Epithelial cell of prostate (primary cell): ENCODE results near the gene SH3D19.
"Not testable (repeated sequence)": the region's sequence is repeated elsewhere in the genome, so short reads cannot be mapped to it uniquely, and the experiment has no call there.

ENCODE experiments used
- DNase-seq: peaks from one replicate; pipeline ENCODE4 v3.0.0-alpha.2; 2011; ENCODE audit warnings: low read depth, low spot score
- H3K27ac ChIP-seq: fragments of 450-650 bp; 2 replicates; pipeline ENCODE4 v1.5.1; 2017; ENCODE audit warnings: mild to moderate bottlenecking

SH3D19 gene

DNA sequence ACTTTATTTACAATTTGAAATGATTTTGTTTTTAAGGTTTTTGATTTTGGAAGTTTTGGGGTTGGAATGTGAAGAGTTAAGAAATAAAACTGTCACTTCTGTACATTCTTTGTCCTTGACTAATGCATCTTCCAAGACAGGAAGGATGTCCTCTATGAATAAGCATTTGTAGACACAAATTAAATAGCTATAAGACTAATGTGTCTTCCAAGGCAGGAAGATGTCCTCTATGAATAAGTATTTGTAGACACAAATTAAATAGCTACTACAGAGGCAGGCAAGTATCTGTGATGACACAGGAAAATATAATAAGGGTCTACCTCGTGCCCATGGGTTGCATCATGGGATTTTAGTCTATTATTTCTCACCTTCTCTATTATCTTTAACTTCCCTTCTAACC is 33.9 kb downstream of the SH3D19 start:
- DNase-seq, result no peak
- peak overlapping the region; percentile 57 for H3K27ac ChIP-seq

GRCh38 chr4:151287409-151287808 is 38.0 kb downstream of the SH3D19 start:
- no peak for DNase-seq
- no peak overlapping the region for H3K27ac ChIP-seq

DNA sequence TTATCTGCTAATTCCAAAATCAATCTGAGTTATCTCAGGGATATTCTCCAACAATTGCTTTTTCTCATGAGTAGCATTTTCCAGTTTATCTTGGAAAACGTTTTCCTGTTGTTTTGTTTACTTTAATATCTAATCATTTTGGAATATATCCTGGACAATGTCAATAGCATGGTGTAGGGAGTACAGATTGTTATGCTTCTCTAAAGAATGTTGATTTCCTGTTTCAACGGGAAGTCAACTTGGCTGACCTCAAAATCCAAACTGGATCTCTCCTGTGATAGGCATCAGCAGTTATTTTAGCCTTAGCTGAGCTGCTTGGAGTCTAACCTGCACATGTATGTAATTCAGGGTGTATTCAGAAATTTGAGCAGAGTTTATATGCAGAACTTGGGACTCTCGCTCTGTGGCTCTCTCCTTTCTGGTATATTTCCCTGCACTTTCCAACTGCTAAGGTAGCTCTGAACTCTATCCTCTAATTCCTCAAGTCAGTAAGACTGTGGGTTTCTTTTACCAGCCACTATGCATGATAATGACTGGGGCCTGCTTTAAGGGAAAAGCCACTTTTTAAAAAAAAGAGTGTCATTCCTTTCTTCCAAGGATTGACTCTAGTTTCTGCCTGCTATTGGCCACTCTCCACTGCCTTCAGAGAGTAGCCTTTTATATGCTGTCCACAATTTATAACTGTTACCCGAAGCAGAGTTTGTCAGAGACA is 40.7 kb downstream of the SH3D19 start:
- H3K27ac ChIP-seq, result no peak overlapping the region
- DNase-seq, result no peak

- H3K27ac ChIP-seq, result no peak within 1 kb of the TSS
- DNase-seq, result no peak
These were observed 48.4 kb downstream of the SH3D19 start, which contains the start of gene PRSS48 for GRCh38 chr4:151276787-151277562. Gene PRSS48, plus strand, starts transcription at chr4:151277161. Its CDS starts 12 bp downstream, at chr4:151277173.

GRCh38 chr4:151268905-151269304 is 56.5 kb downstream of the SH3D19 start:
- DNase-seq, H3K27ac ChIP-seq: not testable (repeated sequence)

GRCh38 chr4:151267822-151268535 is 57.4 kb downstream of the SH3D19 start:
- no peak for DNase-seq
- no peak overlapping the region for H3K27ac ChIP-seq

GRCh38 chr4:151267104-151267503 is 58.3 kb downstream of the SH3D19 start:
- no peak overlapping the region for H3K27ac ChIP-seq

GRCh38 chr4:151266497-151266896 is 58.9 kb downstream of the SH3D19 start:
- no peak for DNase-seq

More at GRCh38 chr4:151267104-151267503, 58.3 kb downstream of the SH3D19 start:
- DNase-seq, result no peak

DNA sequence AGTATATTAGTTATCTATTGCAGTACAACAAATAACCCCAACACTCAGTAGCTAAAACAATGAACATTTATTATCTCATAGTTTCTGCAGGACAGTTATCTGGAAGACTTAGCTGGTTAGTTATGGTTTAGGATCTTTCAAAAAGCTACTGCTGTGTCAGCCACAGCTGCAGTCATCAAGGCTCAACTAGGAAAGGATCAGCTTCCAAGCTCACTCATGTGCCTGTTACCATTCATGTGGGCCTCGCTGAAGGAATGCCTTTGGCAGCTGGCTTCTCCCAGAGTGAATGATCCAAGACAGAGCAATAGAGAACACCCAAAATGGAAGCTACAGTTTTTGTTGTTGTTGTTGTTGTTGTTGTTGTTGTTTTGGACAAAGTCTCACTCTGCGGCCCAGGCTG is 62.0 kb downstream of the SH3D19 start:
- no peak for DNase-seq
- no peak overlapping the region for H3K27ac ChIP-seq

More at GRCh38 chr4:151266497-151266896, 58.9 kb downstream of the SH3D19 start:
- H3K27ac ChIP-seq, result no peak overlapping the region

DNA sequence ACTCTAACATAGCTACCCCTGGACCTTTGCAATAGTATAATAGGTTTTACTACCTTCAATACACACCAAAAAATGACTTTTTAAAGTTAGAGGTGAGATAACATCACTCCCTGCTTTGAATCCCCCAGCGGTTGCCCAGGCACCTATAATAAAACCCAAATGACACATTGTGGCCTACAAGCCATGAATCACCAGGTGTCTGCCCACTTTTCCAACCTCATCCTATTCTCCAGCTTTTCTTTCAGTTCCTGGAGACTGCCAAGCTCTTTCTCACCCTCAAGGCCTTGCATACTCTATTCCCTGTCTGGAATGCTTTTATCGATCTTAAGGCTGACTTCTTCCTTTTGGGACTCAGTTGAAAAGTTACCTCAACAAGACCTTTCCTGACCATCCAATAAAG is 64.9 kb downstream of the SH3D19 start:
- H3K27ac ChIP-seq, result no peak overlapping the region
- no peak for DNase-seq

GRCh38 chr4:151259752-151260151 is 65.7 kb downstream of the SH3D19 start:
- DNase-seq, result no peak
- no peak overlapping the region for H3K27ac ChIP-seq

- no peak for DNase-seq
- H3K27ac ChIP-seq, result no peak overlapping the region
These were observed 67.7 kb downstream of the SH3D19 start for GRCh38 chr4:151257704-151258103.

GRCh38 chr4:151256134-151256533 is 69.3 kb downstream of the SH3D19 start:
- no peak for DNase-seq

GRCh38 chr4:151255680-151256079 is 69.7 kb downstream of the SH3D19 start:
- not testable (repeated sequence) for DNase-seq, H3K27ac ChIP-seq

More at GRCh38 chr4:151256134-151256533, 69.3 kb downstream of the SH3D19 start:
- no peak overlapping the region for H3K27ac ChIP-seq

GRCh38 chr4:151255226-151255625 is 70.2 kb downstream of the SH3D19 start:
- DNase-seq, H3K27ac ChIP-seq: not testable (repeated sequence)

DNA sequence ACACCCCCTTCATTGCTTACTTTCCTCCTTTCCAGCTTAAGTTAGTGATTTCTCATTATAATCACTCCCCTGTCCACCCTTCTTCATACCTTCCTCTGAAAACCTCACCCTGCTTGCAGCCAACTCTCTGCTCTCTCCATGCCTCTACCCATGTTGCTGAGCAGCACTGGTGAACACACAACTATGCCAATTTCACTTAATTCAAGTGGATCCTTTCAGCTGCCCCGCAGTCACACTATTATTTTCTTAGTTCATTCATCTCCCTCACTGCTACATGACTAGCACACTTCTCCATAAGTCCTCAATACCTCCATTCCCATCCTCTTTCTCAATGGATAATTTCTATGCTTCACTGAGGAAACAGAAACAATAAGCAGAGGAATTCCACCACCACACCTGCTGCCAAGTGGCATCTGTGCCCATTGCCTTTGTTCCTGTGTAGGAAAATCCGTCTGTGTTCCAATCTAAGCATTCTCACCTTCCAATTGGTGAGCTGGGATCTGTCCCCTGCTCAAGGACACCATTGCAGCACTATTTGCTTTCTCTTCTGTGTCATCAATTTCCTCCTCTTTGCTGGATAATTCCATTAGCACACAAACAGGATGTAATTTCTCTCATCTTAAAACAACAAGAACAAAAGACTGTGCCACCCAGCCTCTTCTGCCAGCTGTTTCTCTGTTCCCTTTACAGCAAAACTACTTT is 73.7 kb downstream of the SH3D19 start:
- no peak overlapping the region for H3K27ac ChIP-seq
- DNase-seq, result no peak

DNA sequence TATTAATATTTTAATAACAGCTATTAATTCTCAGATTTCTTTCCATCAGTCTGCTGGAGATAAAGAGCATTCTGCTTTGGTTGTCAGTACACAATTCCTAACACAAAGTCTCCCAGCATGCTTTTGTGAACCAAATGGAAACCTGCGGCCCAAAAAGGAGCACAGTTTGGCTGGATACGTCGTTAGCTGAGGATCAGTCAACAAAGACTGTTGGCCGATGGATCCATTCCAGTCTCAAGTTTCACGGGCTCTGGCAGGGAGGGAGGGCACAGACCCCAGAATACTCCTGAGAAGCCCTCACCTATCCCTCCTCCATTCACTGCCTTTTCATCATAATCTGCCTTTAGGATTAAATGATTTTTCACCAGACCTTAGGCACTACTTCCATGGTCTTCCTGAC is 74.7 kb downstream of the SH3D19 start:
- no peak overlapping the region for H3K27ac ChIP-seq
- DNase-seq, result no peak

- no peak for DNase-seq
- H3K27ac ChIP-seq, result no peak overlapping the region
These were observed 76.9 kb downstream of the SH3D19 start for GRCh38 chr4:151248519-151248918.

- no peak for DNase-seq
- no peak overlapping the region for H3K27ac ChIP-seq
These were observed 78.0 kb downstream of the SH3D19 start for GRCh38 chr4:151247395-151247794.

DNA sequence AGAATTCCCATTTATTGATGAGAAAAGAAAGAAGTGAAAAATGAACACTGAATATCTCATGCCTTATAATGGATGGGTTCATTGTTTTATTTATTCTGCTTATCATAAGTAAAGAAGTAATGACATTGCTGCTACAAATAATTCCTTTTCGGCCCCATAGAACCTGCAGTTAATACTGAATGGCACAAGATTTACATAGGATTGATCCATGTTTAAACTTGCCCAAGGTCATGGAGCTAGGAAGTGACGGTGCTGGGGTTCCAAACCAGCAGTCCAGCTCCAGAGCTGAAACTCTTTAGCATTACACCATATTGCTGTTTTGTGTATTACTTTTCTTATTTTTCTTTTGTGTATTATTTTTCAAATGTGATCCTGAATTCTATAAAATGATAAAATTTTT is 78.7 kb downstream of the SH3D19 start:
- H3K27ac ChIP-seq, result no peak overlapping the region

More for the DNA sequence above, 78.7 kb downstream of the SH3D19 start:
- no peak for DNase-seq
